Kidney epithelial cell (primary cell): Measurements from ENCODE around the gene DAPK1. TPM values are rescaled to one million over a fixed set of nuclear protein-coding genes. Genes with fewer than 3 reads are reported as not detected.

ENCODE experiments used
- DNase-seq: peaks from one replicate; pipeline ENCODE4 v3.0.0-alpha.2; 2010; ENCODE audit warnings: low read depth
- H3K27me3 ChIP-seq: 2 replicates; pipeline ENCODE4 v1.6.0; 2011; ENCODE audit warnings: low read length; ENCODE audit not compliant: control insufficient read depth, insufficient read depth
- H3K36me3 ChIP-seq: 2 replicates; pipeline ENCODE4 v1.5.1; 2011; ENCODE audit warnings: low read length; ENCODE audit not compliant: control insufficient read depth, insufficient read depth
- H3K4me3 ChIP-seq: 2 replicates; pipeline ENCODE4 v1.5.1; 2011; ENCODE audit warnings: low read depth, mild to moderate bottlenecking, control low read depth, low read length
- CTCF ChIP-seq: IDR thresholded peaks from 2 replicates; pipeline ENCODE4 v1.5.1; 2011; ENCODE audit warnings: mild to moderate bottlenecking, moderate library complexity, low read length, control low read depth, inconsistent platforms; ENCODE audit not compliant: insufficient read depth, poor library complexity, severe bottlenecking
- total RNA-seq: library from RNA; depleted of rRNA; stranded (reverse); fragments of >200 nt; gene quantifications from 2 replicates; pipeline ENCODE4 v1.2.3, GENCODE V29; 2015

Gene DAPK1
- total RNA-seq, 1 donor from 2014 or later, result 23.5 TPM

- no peak for TF ChIP-seq CTCF
- Histone ChIP-seq H3K36me3 (no peaks in the 10 kb centered on the region), H3K27me3 (no peaks in the 10 kb centered on the region), H3K4me3 (no peak overlapping the region)
- DNase-seq, result no peak
These were observed 80.1 kb downstream of the DAPK1 start for GRCh38 chr9:87577746-87578145.

GRCh38 chr9:87578625-87579024 is 81.0 kb downstream of the DAPK1 start:
- no peaks in the 10 kb centered on the region for H3K27me3 ChIP-seq
- H3K36me3 ChIP-seq, result no peaks in the 10 kb centered on the region
- no peak for DNase-seq
- no peak for TF ChIP-seq CTCF
- no peak overlapping the region for H3K4me3 ChIP-seq

- Histone ChIP-seq H3K36me3 (no peaks in the 10 kb centered on the region), H3K4me3 (no peak overlapping the region), H3K27me3 (no peaks in the 10 kb centered on the region)
- TF ChIP-seq CTCF, result no peak
- DNase-seq, result no peak
These were observed 82.3 kb downstream of the DAPK1 start for GRCh38 chr9:87579781-87580541.

GRCh38 chr9:87580941-87581438 is 83.3 kb downstream of the DAPK1 start:
- no peak for TF ChIP-seq CTCF
- DNase-seq, result no peak
- no peaks in the 10 kb centered on the region for H3K36me3 ChIP-seq
- no peak overlapping the region for H3K4me3 ChIP-seq
- no peaks in the 10 kb centered on the region for H3K27me3 ChIP-seq

GRCh38 chr9:87581513-87581912 is 83.8 kb downstream of the DAPK1 start:
- Histone ChIP-seq H3K36me3 (no peaks in the 10 kb centered on the region), H3K4me3 (no peak overlapping the region), H3K27me3 (no peaks in the 10 kb centered on the region)
- no peak for TF ChIP-seq CTCF
- DNase-seq, result no peak
